Glutamatergic neuron (in vitro differentiated cells): ENCODE results near the gene EXOC5. TPM values are rescaled to one million over a fixed set of nuclear protein-coding genes. Genes with fewer than 3 reads are reported as not detected.

Source experiments
- DNase-seq: peaks from one replicate; pipeline ENCODE4 v3.0.0; 2022
- H3K27ac Mint-ChIP-seq: one replicate; pipeline ENCODE4 v1.8.0; 2020; ENCODE audit warnings: mild to moderate bottlenecking, mixed read lengths, inconsistent platforms; ENCODE audit not compliant: unreplicated experiment
- H3K27me3 Mint-ChIP-seq: one replicate; pipeline ENCODE4 v1.8.0; 2020; ENCODE audit warnings: mild to moderate bottlenecking, moderate library complexity, mixed read lengths, inconsistent platforms; ENCODE audit not compliant: unreplicated experiment
- H3K36me3 Mint-ChIP-seq: one replicate; pipeline ENCODE4 v1.8.0; 2020; ENCODE audit warnings: mild to moderate bottlenecking, mixed read lengths, inconsistent platforms; ENCODE audit not compliant: unreplicated experiment
- H3K4me1 Mint-ChIP-seq: one replicate; pipeline ENCODE4 v1.8.0; 2020; ENCODE audit warnings: mild to moderate bottlenecking, low read depth, mixed read lengths, inconsistent platforms; ENCODE audit not compliant: unreplicated experiment
- H3K4me3 Mint-ChIP-seq: one replicate; pipeline ENCODE4 v1.8.0; 2020; ENCODE audit warnings: mild to moderate bottlenecking, mixed read lengths, inconsistent platforms; ENCODE audit not compliant: unreplicated experiment
- H3K9me3 Mint-ChIP-seq: one replicate; pipeline ENCODE4 v1.8.0; 2020; ENCODE audit warnings: mild to moderate bottlenecking, moderate library complexity, mixed read lengths, inconsistent platforms; ENCODE audit not compliant: unreplicated experiment
- CTCF ChIP-seq: fragments of 200-600 bp; sonication (generic); IDR thresholded peaks from one replicate; pipeline ENCODE4 v1.5.0; 2021; ENCODE audit not compliant: partially characterized antibody, unreplicated experiment
- total RNA-seq: library from RNA; stranded (reverse); fragmentation: NEBNext Ultra II Directional; extraction: Animal tissue kit (Norgen Biotek cat#: 25700); gene quantifications from one replicate; pipeline ENCODE4 v1.2.1, GENCODE V29; 2021; ENCODE audit not compliant: unreplicated experiment

EXOC5 gene
- total RNA-seq, 1 donor from 2014 or later, result 170 TPM

GRCh38 chr14:57299511-57299910 lies 30.8 kb upstream of the EXOC5 start:
- TF ChIP-seq CTCF, result no peak
- no peak for DNase-seq
- Mint-ChIP-seq H3K4me1 (no peaks in the 10 kb centered on the region), H3K36me3 (no peaks in the 10 kb centered on the region), H3K27ac (no peak overlapping the region), H3K4me3 (no peak overlapping the region), H3K27me3 (no peaks in the 10 kb centered on the region), H3K9me3 (no peaks in the 10 kb centered on the region)

GRCh38 chr14:57297852-57298251 lies 29.1 kb upstream of the EXOC5 start:
- no peak overlapping the region for H3K4me3 Mint-ChIP-seq

DNA sequence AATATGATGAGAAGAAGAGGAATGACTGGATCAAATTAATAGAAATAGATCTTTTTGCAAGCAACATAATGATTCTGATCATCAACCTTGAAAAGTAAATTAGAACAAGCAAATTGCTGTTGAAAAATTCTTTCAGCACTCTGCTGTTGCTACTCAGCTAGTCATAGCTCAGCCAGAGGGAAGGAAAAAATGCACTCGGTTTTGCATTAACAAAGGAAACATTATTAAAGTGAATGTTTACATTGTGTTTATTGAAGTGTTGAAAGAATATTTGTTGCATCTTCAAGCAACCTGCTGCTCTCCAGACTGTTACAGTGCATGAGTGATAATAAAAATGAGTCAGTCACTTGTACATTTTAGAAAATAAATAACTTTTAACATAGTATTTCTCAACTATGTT lies 26.5 kb upstream of the EXOC5 start:
- no peaks in the 10 kb centered on the region for H3K27me3 Mint-ChIP-seq
- DNase-seq, result no peak
- no peaks in the 10 kb centered on the region for H3K9me3 Mint-ChIP-seq
- no peaks in the 10 kb centered on the region for H3K36me3 Mint-ChIP-seq
- TF ChIP-seq CTCF, result no peak
- H3K4me3 Mint-ChIP-seq, result no peak overlapping the region
- no peaks in the 10 kb centered on the region for H3K4me1 Mint-ChIP-seq
- no peak overlapping the region for H3K27ac Mint-ChIP-seq

More at GRCh38 chr14:57297852-57298251, 29.1 kb upstream of the EXOC5 start:
- no peak for DNase-seq
- Mint-ChIP-seq H3K27me3 (no peaks in the 10 kb centered on the region), H3K4me1 (no peaks in the 10 kb centered on the region), H3K27ac (no peak overlapping the region), H3K9me3 (no peaks in the 10 kb centered on the region), H3K36me3 (no peaks in the 10 kb centered on the region)
- no peak for TF ChIP-seq CTCF

GRCh38 chr14:57293866-57294837 lies 25.4 kb upstream of the EXOC5 start:
- Mint-ChIP-seq H3K4me1 (no peaks in the 10 kb centered on the region), H3K4me3 (no peak overlapping the region), H3K9me3 (no peaks in the 10 kb centered on the region), H3K27me3 (no peaks in the 10 kb centered on the region), H3K27ac (no peak overlapping the region), H3K36me3 (no peaks in the 10 kb centered on the region)
- TF ChIP-seq CTCF, result peak; percentile 42
- DNase-seq, result no peak
